ENCODE measurements around the gene UCK2.
A peak's percentile ranks its signal among the peaks of the same experiment; 100 is the strongest.

Gene UCK2

GRCh38 chr1:165927169-165927568 lies 99.8 kb downstream of the UCK2 start:
- no peak for TF ChIP-seq CTCF (IDR thresholded peaks at IDR 0.05; ENCODE audit: low read depth, low read length, missing control alignments)
- DNase-seq (ENCODE audit: low read depth): peak; percentile 43
- H3K4me3 ChIP-seq (ENCODE audit: low read depth, low read length): no peak overlapping the region

- H3K4me3 ChIP-seq (ENCODE audit: low read depth, low read length): no peak overlapping the region
- DNase-seq (ENCODE audit: low read depth): peak; percentile 53
These were observed 100.8 kb downstream of the UCK2 start for GRCh38 chr1:165928075-165928731.

GRCh38 chr1:165930961-165931360 lies 103.5 kb downstream of the UCK2 start:
- TF ChIP-seq CTCF (IDR thresholded peaks at IDR 0.05; ENCODE audit: low read depth, low read length, missing control alignments): no peak
- H3K4me3 ChIP-seq (ENCODE audit: low read depth, low read length): no peak overlapping the region
- DNase-seq (ENCODE audit: low read depth): no peak

More at GRCh38 chr1:165928075-165928731, 100.8 kb downstream of the UCK2 start:
- TF ChIP-seq CTCF (IDR thresholded peaks at IDR 0.05; ENCODE audit: low read depth, low read length, missing control alignments): peak; percentile 76

GRCh38 chr1:165933446-165934170 lies 106.2 kb downstream of the UCK2 start:
- no peak overlapping the region for H3K4me3 ChIP-seq (ENCODE audit: low read depth, low read length)
- no peak for DNase-seq (ENCODE audit: low read depth)
- no peak for TF ChIP-seq CTCF (IDR thresholded peaks at IDR 0.05; ENCODE audit: low read depth, low read length, missing control alignments)

- DNase-seq (ENCODE audit: low read depth): no peak
- no peak for TF ChIP-seq CTCF (IDR thresholded peaks at IDR 0.05; ENCODE audit: low read depth, low read length, missing control alignments)
- no peak overlapping the region for H3K4me3 ChIP-seq (ENCODE audit: low read depth, low read length)
These were observed 109.1 kb downstream of the UCK2 start for GRCh38 chr1:165936542-165936941.

- TF ChIP-seq CTCF (IDR thresholded peaks at IDR 0.05; ENCODE audit: low read depth, low read length, missing control alignments): no peak
- H3K4me3 ChIP-seq (ENCODE audit: low read depth, low read length): no peak overlapping the region
- no peak for DNase-seq (ENCODE audit: low read depth)
These were observed 110.4 kb downstream of the UCK2 start for GRCh38 chr1:165937829-165938228.
